OCI-LY1 (cell line): ENCODE measurements around the gene LMO3.

ENCODE experiments used
- CTCF ChIP-seq: fragments of 200-600 bp; sonication (generic), shearing (Covaris generic); IDR thresholded peaks from 2 replicates; pipeline ENCODE4 v1.5.1; 2017; ENCODE audit warnings: mild to moderate bottlenecking, antibody characterized with exemption, low read length, moderate library complexity, mixed read lengths
- EZH2 ChIP-seq: fragments of 200-600 bp; sonication (generic), shearing (Covaris generic); IDR thresholded peaks from 2 replicates; pipeline ENCODE4 v1.8.0; 2017; ENCODE audit warnings: borderline replicate concordance, mixed run types, mild to moderate bottlenecking, antibody characterized with exemption, low read length, moderate library complexity, mixed read lengths

DNA sequence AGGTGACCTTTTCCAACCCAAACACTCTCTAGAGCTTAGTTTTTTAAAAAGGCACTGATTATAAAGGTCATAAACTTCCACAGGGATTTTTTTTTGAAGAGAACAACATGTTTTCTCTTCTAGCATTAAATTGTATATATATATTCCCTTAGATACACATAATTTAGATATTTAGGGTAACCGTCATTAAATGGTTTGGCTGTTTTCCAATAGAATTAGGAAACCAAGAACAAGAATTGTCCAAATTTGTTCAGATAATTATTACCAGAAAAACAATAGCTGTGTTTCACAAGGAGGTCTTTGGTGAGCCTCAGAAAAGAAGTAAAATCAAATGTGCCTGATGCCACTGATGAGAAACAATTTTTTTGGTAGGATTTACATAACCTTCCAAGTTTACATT is 26.9 kb downstream of the LMO3 start:
- TF ChIP-seq CTCF (no peak), EZH2 (no peak)
